GM18519 (cell line): Measurements from ENCODE around the gene FBXW10.
"Not testable (repeated sequence)": the region's sequence is repeated elsewhere in the genome, so short reads cannot be mapped to it uniquely, and the experiment has no call there.

ENCODE experiments used
- ATAC-seq: cut with Tn5 transposase; IDR thresholded peaks from one replicate; pipeline ENCODE4 v1.9.1; 2021; ENCODE audit warnings: mild to moderate bottlenecking, moderate library complexity; ENCODE audit not compliant: unreplicated experiment, low FRiP score

The FBXW10 gene

GRCh38 chr17:18750242-18750641 lies 6.4 kb downstream of the FBXW10 start:
- ATAC-seq: not testable (repeated sequence)

GRCh38 chr17:18753829-18754409 lies 10.1 kb downstream of the FBXW10 start:
- not testable (repeated sequence) for ATAC-seq

GRCh38 chr17:18755969-18756368 lies 12.1 kb downstream of the FBXW10 start:
- not testable (repeated sequence) for ATAC-seq

DNA sequence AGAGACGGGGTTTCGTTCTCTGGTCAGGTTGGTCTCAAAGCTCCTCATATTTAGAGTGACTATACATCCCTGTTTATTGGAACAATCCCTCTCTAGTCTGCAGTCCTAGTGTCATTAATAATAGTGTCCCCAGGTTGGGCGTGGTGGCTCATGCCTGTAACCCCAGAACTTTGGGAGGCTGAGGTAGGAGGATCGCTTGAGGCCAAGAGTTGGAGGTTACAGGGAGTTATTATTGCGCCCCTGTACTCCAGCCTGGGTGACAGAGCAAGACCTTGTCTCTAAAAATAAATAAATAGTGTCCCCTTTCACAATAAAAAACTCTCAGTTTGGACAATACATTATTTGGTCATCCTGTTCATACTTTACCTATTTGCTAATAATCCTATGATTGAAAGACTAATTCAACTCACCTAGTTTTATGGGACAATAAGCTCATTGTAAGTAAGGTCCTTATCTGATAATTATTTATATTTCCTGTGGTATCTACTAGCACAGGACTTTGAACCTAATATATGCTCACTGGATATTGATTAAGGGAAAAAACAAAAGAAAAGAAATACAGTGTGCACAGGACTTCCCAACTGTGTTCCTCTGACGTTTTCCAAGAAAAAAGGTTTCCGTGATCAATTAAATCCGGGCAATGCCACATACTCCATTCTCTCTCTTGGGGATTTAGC lies 13.7 kb downstream of the FBXW10 start:
- not testable (repeated sequence) for ATAC-seq

DNA sequence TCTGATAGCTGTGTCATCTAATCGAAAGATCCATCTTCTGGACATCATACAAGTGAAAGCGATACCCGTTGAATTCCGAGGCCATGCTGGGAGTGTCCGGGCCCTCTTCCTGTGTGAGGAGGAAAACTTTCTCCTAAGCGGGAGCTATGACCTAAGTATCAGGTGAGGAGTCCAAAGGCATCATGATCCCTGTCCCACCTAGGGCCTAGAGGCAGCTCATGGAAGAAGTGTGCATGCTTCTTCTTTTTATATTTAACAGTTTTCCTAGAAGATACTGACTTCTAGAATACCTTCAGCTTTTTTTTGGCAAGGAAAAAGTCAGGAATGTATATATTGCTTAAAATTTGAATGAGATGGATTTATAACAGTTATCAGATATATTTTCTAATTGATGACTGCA lies 14.5 kb downstream of the FBXW10 start:
- ATAC-seq: not testable (repeated sequence)

DNA sequence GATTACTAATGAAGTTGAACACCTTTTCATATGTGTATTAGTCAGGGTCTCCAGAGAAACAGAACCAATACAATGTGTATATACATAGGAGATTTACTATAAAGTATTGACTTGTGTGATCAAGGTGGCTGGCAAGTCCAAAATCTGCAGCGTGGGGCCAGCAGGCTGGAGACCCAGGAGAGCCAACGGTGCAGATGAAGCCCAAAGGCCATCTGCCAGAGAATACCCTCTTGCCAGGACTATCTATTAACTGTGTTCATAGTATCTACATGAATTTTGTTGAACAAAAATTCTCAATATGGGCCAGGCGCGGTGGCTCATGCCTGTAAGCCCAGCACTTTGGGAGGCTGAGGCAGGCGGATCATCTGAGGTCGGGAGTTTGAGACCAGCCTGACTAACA lies 16.4 kb downstream of the FBXW10 start:
- ATAC-seq: not testable (repeated sequence)

GRCh38 chr17:18770572-18770971 lies 26.7 kb downstream of the FBXW10 start:
- ATAC-seq: not testable (repeated sequence)

GRCh38 chr17:18771066-18771465 lies 27.2 kb downstream of the FBXW10 start:
- not testable (repeated sequence) for ATAC-seq

- ATAC-seq: no peak
These were observed 28.6 kb downstream of the FBXW10 start for GRCh38 chr17:18772471-18772870.

GRCh38 chr17:18780991-18781718 lies 37.3 kb downstream of the FBXW10 start, which contains the start of gene TVP23B:
Gene TVP23B, plus strand, starts transcription at chr17:18781183. Its CDS starts 111 bp downstream, at chr17:18781294.
- peak; percentile 91 for ATAC-seq

- ATAC-seq: not testable (repeated sequence)
These were observed 38.0 kb downstream of the FBXW10 start for GRCh38 chr17:18781805-18782204.

GRCh38 chr17:18785933-18786332 lies 42.1 kb downstream of the FBXW10 start:
- not testable (repeated sequence) for ATAC-seq

DNA sequence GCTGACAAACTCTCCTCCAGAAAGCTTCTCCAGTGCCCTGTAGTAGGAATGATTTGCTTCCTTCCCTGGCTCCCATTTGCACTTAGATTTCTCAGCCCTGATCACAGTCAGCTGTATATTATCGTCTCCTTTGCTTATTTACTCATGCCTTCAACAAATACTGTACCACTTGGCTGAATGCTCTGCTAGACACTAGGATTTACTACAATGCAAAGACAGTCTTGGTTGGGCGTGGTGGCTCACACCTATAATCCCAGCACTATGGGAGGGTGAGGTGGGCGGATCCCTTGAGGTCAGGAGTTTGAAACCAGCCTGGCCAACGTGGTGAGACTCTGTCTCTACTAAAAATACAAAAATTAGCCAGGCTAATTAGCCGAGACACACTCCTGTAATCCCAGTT lies 43.0 kb downstream of the FBXW10 start:
- ATAC-seq: not testable (repeated sequence)

DNA sequence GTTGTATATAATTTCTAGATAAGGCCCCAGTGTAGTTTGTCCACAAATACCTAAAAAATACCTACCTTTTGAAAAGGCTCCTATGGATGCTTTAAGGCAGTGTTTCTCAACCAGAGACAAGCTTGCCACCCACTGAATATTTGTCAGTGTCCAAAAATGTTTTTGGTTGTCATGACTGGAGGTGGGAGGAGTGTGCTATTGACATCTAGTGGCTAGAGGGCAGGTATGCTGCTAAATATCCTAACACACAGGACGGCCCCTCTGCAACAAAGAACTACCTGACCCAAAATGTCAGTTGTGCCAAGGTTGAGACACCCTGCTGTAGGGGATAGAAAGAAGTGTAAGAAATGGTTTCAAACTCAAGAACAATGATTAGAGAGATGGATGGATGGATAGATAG lies 47.5 kb downstream of the FBXW10 start:
- not testable (repeated sequence) for ATAC-seq

GRCh38 chr17:18794841-18795240 lies 51.0 kb downstream of the FBXW10 start:
- ATAC-seq: not testable (repeated sequence)

- not testable (repeated sequence) for ATAC-seq
These were observed 53.0 kb downstream of the FBXW10 start for GRCh38 chr17:18796887-18797286.

- not testable (repeated sequence) for ATAC-seq
These were observed 59.8 kb downstream of the FBXW10 start for GRCh38 chr17:18803458-18804245.

GRCh38 chr17:18815924-18816323 lies 72.1 kb downstream of the FBXW10 start:
- ATAC-seq: not testable (repeated sequence)

DNA sequence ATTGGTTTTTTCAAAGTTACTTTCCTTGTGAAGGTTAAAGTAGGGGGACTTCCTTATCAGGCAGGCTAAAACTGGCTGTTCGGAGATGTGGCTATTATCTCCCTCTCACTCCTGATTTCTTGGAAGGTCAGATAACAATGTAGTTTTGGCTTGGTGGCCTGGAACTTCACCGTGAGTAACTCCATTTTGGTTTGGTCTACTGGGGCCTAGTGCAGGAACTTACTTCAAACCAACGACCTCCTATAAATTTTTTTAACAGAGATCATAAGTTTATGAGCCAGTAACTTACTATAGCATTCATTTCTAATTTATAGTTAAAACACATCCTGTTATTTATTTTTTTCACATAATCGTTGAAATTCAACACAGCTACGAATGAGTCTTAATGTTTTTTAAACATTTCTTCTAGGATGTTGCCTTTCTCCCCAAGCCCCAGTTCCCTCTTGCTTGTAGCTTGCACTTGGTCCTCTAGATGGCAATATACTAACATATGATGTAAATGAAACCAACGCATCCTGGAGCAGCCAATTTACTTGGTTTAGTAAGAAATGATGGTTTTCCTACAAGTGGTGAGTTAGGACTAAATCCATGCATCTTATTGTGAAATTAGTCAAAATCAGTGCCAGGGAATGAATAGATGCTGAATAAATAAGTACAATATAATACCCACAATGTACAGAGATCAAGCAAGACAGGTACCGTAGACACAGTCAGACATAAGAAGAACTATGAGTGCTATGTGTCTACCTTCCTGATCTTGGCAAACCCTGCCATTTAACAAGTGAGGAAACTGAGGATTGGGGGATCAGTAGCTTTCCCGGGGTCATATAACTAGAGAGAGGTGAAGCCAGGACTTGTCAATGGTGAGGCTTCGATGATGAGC lies 72.9 kb downstream of the FBXW10 start:
- ATAC-seq: not testable (repeated sequence)

DNA sequence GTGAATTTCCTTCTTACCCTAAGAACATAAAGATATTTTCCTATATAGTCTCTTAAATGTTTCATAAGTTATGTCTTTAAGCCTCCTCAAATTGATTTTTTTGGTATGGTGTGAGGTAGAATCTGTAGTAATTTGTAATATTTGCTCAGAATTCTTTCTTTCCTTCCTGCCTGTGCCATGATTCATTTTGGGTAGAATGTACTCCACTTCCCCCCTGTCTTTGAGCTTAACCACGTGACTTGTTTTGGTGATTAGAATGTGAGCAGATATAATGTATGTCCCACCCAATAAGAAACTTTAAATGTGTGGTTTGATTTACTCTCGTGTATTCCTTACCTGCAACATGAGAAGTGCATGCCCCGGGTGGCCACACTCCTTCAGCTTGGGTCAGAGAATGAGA lies 77.6 kb downstream of the FBXW10 start:
- not testable (repeated sequence) for ATAC-seq
